Spleen (tissue), 11 donors: ENCODE measurements around the gene MECR. TPM values are rescaled to one million over a fixed set of nuclear protein-coding genes. Genes with fewer than 3 reads are reported as not detected.
A peak's percentile ranks its signal among the peaks of the same experiment; 100 is the strongest.

Experiments used
- DNase-seq: peaks from one replicate; pipeline ENCODE4 v3.0.0-alpha.2; 2020
- H3K27ac ChIP-seq, 8 donors: fragments of 200-600 bp; sonication (generic) in 7 of 8; 1 replicate in 4 of 8; 2 replicates in 4 of 8; pipeline versions ENCODE4 v1.5.0 to v1.8.0; 2016 to 2021; ENCODE audit warnings: inconsistent platforms in 4 of 8, mild to moderate bottlenecking in 4 of 8, moderate library complexity in 1 of 8
- H3K27me3 ChIP-seq, 7 donors: fragments of 200-600 bp; sonication (generic) in 6 of 7; replicated peaks in 1 of 7; 1 replicate in 4 of 7; 2 replicates in 3 of 7; pipeline versions ENCODE4 v1.5.0 to v1.8.0; 2016 to 2021; ENCODE audit warnings: inconsistent platforms in 3 of 7, mild to moderate bottlenecking in 1 of 7
- H3K36me3 ChIP-seq, 6 donors: fragments of 200-600 bp; sonication (generic) in 5 of 6; 1 replicate in 4 of 6; 2 replicates in 2 of 6; pipeline versions ENCODE4 v1.5.0 to v1.8.0; 2016 to 2021; ENCODE audit warnings: inconsistent platforms in 2 of 6
- H3K4me1 ChIP-seq, 6 donors: fragments of 200-600 bp; sonication (generic) in 5 of 6; 1 replicate in 3 of 6; 2 replicates in 3 of 6; pipeline versions ENCODE4 v1.5.0 to v1.8.0; 2016 to 2021; ENCODE audit warnings: inconsistent platforms in 3 of 6
- H3K4me3 ChIP-seq, 8 donors: fragments of 200-600 bp; sonication (generic) in 7 of 8; 1 replicate in 4 of 8; 2 replicates in 4 of 8; pipeline versions ENCODE4 v1.5.0 to v1.8.0; 2016 to 2021; ENCODE audit warnings: inconsistent platforms in 4 of 8, mild to moderate bottlenecking in 4 of 8, moderate library complexity in 2 of 8
- H3K9me3 ChIP-seq, 8 donors: fragments of 200-600 bp; sonication (generic) in 7 of 8; 1 replicate in 4 of 8; 2 replicates in 4 of 8; pipeline versions ENCODE4 v1.5.0 to v1.8.0; 2016 to 2021; ENCODE audit warnings: inconsistent platforms in 4 of 8
- POLR2A ChIP-seq, 3 donors: fragments of 450-650 bp; IDR thresholded peaks; one replicate each; pipeline ENCODE4 v1.5.1; 2017; ENCODE audit warnings: antibody characterized with exemption in 3 of 3, mild to moderate bottlenecking in 1 of 3
- POLR2AphosphoS5 ChIP-seq, 3 donors: sonication (generic); formaldehyde crosslinking; IDR thresholded peaks; one replicate each; pipeline ENCODE4 v1.5.1; 2017; ENCODE audit warnings: antibody characterized with exemption in 3 of 3
- WGBS, 5 donors: extraction: QIAGEN DNeasy Blood & Tissue Kit in 3 of 5; methylation state at CpG; one replicate each; pipeline versions ENCODE4 v1.1.5 to v1.1.7; 2013 to 2018; 5-methylcytosine and 5-hydroxymethylcytosine counted together
- intact Hi-C: fragments of 100-400 bp; cut with DNase I; formaldehyde crosslinking; loops from one replicate; pipeline ENCODE4 v1.15.0; 2023; ENCODE audit warnings: low total_unique reads
- polyA plus RNA-seq, 3 donors: library from polyadenylated mRNA; stranded (reverse); fragments of 200-250 nt; gene quantifications; one replicate each; pipeline ENCODE4 v1.2.1, GENCODE V29; 2013
- total RNA-seq, 7 donors: library from RNA; depleted of rRNA in 3 of 7; stranded (reverse); fragments of >200 nt in 3 of 7; fragmentation: NEBNext Ultra II Directional in 4 of 7; extraction: Animal tissue kit (Norgen Biotek cat#: 25700) in 4 of 7; gene quantifications; one replicate each; pipeline versions ENCODE4 v1.1.0 to v1.2.1, GENCODE V29; 2016 to 2021
- TF ChIP-seq, protein P1 (sequence below), 11 experiments: fragments of 200-600 bp in 7 of 11; fragments of 450-650 bp in 4 of 11; sonication (generic) in 4 of 11; IDR thresholded peaks in 8 of 11; conservative IDR thresholded peaks in 3 of 11; 1 replicate in 7 of 11; 2 replicates in 4 of 11; pipeline versions ENCODE4 v1.4.0 to v1.8.0; 2016 to 2021; ENCODE audit warnings: antibody characterized with exemption in 11 of 11, inconsistent platforms in 4 of 11, mild to moderate bottlenecking in 1 of 11
- donor health status: healthy with polysubstance abuse.
- donor health status: DM: no; HTN: no; CAD: no; lungs with moderate emphysema.
- donor health status: DM: no; HTN: no; CAD: no.
- donor health status: Bipolar disorder and iron deficiency.
- donor health status: healthy.
- donor health status: DM: no; HTN: no; CAD: no.
- donor health status: DM: yes; HTN: yes; CAD: no.

MECR gene
- total and polyA plus RNA-seq, 10 donors: 6.4 to 25.4 (median 14.7) TPM

DNA sequence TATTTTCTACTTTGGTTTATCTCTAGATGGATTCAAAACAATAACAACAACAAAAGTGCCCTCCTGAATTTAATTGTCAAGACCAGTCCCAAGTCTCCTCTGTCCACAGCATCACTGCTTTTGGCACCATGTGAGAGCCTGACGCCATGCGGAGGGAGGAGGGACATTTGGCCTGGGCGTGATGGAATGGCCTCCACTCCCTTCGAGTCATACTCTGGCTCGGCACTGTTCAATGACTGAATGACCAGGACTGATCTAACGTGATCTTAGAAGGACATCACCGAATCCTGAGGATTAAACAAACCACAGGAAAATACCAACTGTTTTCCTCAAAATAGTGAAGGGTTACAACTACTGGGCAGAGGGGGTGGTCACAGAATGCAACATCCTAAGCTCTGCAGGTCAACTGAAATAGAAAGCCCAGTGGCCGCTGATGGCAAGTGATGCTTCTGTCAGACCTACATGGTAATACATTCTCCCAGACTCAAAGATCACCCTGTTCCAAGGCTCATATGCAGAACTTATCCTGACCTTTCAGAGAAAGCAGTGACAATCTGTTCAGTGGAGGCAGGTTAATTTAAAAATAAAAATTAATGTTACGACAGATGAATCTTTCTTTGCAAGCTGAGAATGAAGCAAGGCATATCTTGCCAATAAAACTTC lies 68.1 kb downstream of the MECR start:
- intact Hi-C loops: no loop called here

DNA sequence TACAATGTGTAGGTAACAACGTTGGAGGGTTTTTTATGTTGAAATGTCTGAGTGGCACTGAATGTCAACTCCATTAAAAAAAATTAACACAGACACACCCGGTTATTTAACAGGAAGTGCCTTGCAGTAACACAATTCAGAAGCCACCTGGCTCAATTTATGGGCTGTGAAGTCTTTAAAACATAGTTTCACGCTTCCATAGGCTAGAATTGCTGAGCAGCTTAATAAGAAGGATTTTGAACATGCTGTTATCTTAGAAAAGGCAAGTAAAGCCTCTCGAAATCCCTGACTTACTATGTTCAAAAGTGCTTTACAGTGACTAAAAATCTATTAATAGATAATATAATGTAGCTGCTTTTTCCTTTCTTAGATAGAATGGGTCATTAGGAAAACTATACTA lies 68.7 kb downstream of the MECR start:
- Histone ChIP-seq H3K9me3 (no peaks in the 10 kb centered on the region), H3K27ac (peak overlapping the region in 1 of 8 donors; percentile 2), H3K4me1 (peaks cover 0 to 77% (median 46%) of the 10 kb centered on the region in 6 donors), H3K36me3 (peaks cover 3 to 99% (median 64%) of the 10 kb centered on the region in 6 donors), H3K27me3 (no peaks in the 10 kb centered on the region), H3K4me3 (no peak overlapping the region)
- intact Hi-C loops: no loop called here
- 51 to 63% (median 58%) methylated on average over 4 of the region's 4 CpGs for WGBS, 5 donors
- TF ChIP-seq POLR2AphosphoS5 (IDR thresholded peaks at IDR 0.05) (no peak), POLR2A (IDR thresholded peaks at IDR 0.05) (no peak)
- TF ChIP-seq, protein P1, sequence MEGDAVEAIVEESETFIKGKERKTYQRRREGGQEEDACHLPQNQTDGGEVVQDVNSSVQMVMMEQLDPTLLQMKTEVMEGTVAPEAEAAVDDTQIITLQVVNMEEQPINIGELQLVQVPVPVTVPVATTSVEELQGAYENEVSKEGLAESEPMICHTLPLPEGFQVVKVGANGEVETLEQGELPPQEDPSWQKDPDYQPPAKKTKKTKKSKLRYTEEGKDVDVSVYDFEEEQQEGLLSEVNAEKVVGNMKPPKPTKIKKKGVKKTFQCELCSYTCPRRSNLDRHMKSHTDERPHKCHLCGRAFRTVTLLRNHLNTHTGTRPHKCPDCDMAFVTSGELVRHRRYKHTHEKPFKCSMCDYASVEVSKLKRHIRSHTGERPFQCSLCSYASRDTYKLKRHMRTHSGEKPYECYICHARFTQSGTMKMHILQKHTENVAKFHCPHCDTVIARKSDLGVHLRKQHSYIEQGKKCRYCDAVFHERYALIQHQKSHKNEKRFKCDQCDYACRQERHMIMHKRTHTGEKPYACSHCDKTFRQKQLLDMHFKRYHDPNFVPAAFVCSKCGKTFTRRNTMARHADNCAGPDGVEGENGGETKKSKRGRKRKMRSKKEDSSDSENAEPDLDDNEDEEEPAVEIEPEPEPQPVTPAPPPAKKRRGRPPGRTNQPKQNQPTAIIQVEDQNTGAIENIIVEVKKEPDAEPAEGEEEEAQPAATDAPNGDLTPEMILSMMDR (IDR thresholded peaks at IDR 0.05 in 8 of 11, conservative IDR thresholded peaks at IDR 0.05 in 3 of 11): no peak
- DNase-seq: no peak

More for the DNA sequence above, 68.1 kb downstream of the MECR start:
- WGBS, 5 donors: 81 to 90% (median 88%) methylated on average over 9 of the region's 9 CpGs
- Histone ChIP-seq H3K27me3 (no peaks in the 10 kb centered on the region), H3K36me3 (peaks cover 0 to 99% (median 63%) of the 10 kb centered on the region in 6 donors), H3K4me1 (peaks cover 0 to 77% (median 46%) of the 10 kb centered on the region in 6 donors), H3K27ac (peak overlapping the region in 2 of 8 donors; percentile 2 to 4), H3K4me3 (no peak overlapping the region), H3K9me3 (no peaks in the 10 kb centered on the region)
- TF ChIP-seq POLR2A (IDR thresholded peaks at IDR 0.05) (no peak), POLR2AphosphoS5 (IDR thresholded peaks at IDR 0.05) (peak in 1 of 3 donors; percentile 28)
- TF ChIP-seq, protein P1 (IDR thresholded peaks at IDR 0.05 in 8 of 11, conservative IDR thresholded peaks at IDR 0.05 in 3 of 11): no peak
- DNase-seq: no peak

DNA sequence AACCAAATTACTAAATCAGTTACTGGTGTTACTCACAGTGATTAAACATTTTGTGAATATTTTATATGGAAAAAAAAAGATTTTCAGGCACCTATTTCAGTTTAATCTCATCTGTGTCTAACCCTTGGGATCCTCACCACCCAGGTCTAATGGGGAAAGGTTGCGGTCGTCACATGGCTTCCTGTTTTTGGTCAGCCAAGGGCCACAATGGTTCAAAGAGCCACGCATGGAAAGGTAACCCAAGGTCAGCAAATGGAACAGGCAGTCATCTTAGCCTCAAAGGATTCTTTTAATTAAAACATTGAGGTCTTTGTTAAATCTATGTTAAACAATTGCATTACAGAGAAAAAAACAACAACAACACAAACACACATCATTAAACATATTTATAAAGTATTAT lies 71.0 kb downstream of the MECR start:
- no peaks in the 10 kb centered on the region for H3K9me3 ChIP-seq
- WGBS, 5 donors: 49 to 69% (median 60%) methylated on average over 3 of the region's 3 CpGs
- H3K27ac ChIP-seq: no peak overlapping the region
- peaks cover 0 to 70% (median 47%) of the 10 kb centered on the region in 6 donors for H3K4me1 ChIP-seq
- intact Hi-C loops: no loop called here
- peaks cover 3 to 99% (median 65%) of the 10 kb centered on the region in 6 donors for H3K36me3 ChIP-seq
- TF ChIP-seq POLR2AphosphoS5 (IDR thresholded peaks at IDR 0.05) (no peak), POLR2A (IDR thresholded peaks at IDR 0.05) (no peak)
- TF ChIP-seq, protein P1 (IDR thresholded peaks at IDR 0.05 in 8 of 11, conservative IDR thresholded peaks at IDR 0.05 in 3 of 11): no peak
- H3K4me3 ChIP-seq: no peak overlapping the region
- DNase-seq: no peak
- no peaks in the 10 kb centered on the region for H3K27me3 ChIP-seq

DNA sequence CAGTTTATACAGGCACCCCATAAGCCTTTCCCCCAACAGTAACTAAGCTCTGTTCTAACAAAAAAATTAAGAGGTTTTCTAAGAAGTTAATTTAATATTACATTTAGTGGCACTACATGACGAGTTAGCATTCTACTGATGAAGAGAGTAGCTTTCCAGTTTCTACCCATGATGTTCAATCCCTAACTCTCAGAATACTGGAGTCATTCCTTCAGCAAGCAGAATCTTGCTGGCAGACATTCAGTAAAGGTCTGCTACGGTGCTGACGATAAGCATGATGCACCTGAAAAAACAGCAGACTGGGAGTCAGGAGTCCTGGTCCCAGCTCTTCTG lies 73.5 kb downstream of the MECR start:
- no peaks in the 10 kb centered on the region for H3K27me3 ChIP-seq
- intact Hi-C loops: no loop called here
- H3K4me3 ChIP-seq: no peak overlapping the region
- H3K9me3 ChIP-seq: no peaks in the 10 kb centered on the region
- TF ChIP-seq POLR2AphosphoS5 (IDR thresholded peaks at IDR 0.05) (no peak), POLR2A (IDR thresholded peaks at IDR 0.05) (no peak)
- TF ChIP-seq, protein P1 (IDR thresholded peaks at IDR 0.05 in 8 of 11, conservative IDR thresholded peaks at IDR 0.05 in 3 of 11): no peak
- WGBS, 5 donors: 90 to 95% (median 93%) methylated on average over 3 of the region's 3 CpGs
- H3K4me1 ChIP-seq: peaks cover 0 to 46% (median 31%) of the 10 kb centered on the region in 6 donors
- H3K36me3 ChIP-seq: peaks cover 3 to 99% (median 85%) of the 10 kb centered on the region in 6 donors
- H3K27ac ChIP-seq: peak overlapping the region in 3 of 8 donors; percentile 22 to 58 (median 57)
- no peak for DNase-seq
